ENCODE data around the gene GRB2. TPM values are rescaled to one million over a fixed set of nuclear protein-coding genes. Genes with fewer than 3 reads are reported as not detected.
"Not testable (repeated sequence)": the region's sequence is repeated elsewhere in the genome, so short reads cannot be mapped to it uniquely, and the experiment has no call there.

The GRB2 gene
- 100 to 1,000 TPM; 209 to 218 TPM for total RNA-seq

GRCh38 chr17:75405365-75406221 is at the start of gene GRB2:
Gene GRB2, minus strand, starts transcription at chr17:75405678. Its CDS starts 12,050 bp downstream, at chr17:75393628.
- peaks cover 48% of the 10 kb centered on the region for H3K4me1 Mint-ChIP-seq (ENCODE audit: low read depth)

GRCh38 chr17:75454672-75455071 is 49.2 kb upstream of the GRB2 start:
- H3K4me1 Mint-ChIP-seq (ENCODE audit: low read depth): peaks cover 29% of the 10 kb centered on the region
- H3K27ac Mint-ChIP-seq; DNase-seq; H3K9me3 Mint-ChIP-seq; H3K36me3 Mint-ChIP-seq (ENCODE audit: insufficient read depth in 2 of 2); H3K27me3 Mint-ChIP-seq (ENCODE audit: low read depth); ATAC-seq (replicated peaks in 1 of 2): not testable (repeated sequence)
- H3K4me3 Mint-ChIP-seq: peak overlapping the region in 1 of 2 donors; percentile 16

More at GRCh38 chr17:75405365-75406221, at the start of gene GRB2:
- peak; percentile 100 for DNase-seq
- peak; percentile 82 to 88 for ATAC-seq (replicated peaks in 1 of 2)
- Mint-ChIP-seq H3K27me3 (ENCODE audit: low read depth) (no peaks in the 10 kb centered on the region), H3K9me3 (no peaks in the 10 kb centered on the region), H3K36me3 (ENCODE audit: insufficient read depth in 2 of 2) (peaks cover 4 to 5% of the 10 kb centered on the region in 2 donors), H3K27ac (peak within 1 kb of the TSS; percentile 83), H3K4me3 (peak within 1 kb of the TSS; percentile 86 to 93)

- H3K36me3 Mint-ChIP-seq (ENCODE audit: insufficient read depth in 2 of 2): peaks cover 0 to 2% of the 10 kb centered on the region in 2 donors
- no peaks in the 10 kb centered on the region for H3K27me3 Mint-ChIP-seq (ENCODE audit: low read depth)
- no peak for DNase-seq
- no peak for ATAC-seq (replicated peaks in 1 of 2)
- H3K4me3 Mint-ChIP-seq: peak overlapping the region in 1 of 2 donors; percentile 16
- no peaks in the 10 kb centered on the region for H3K9me3 Mint-ChIP-seq
- no peak overlapping the region for H3K27ac Mint-ChIP-seq
- peaks cover 27% of the 10 kb centered on the region for H3K4me1 Mint-ChIP-seq (ENCODE audit: low read depth)
Observed at GRCh38 chr17:75454193-75454592, 48.7 kb upstream of the GRB2 start.

GRCh38 chr17:75450270-75450669 is 44.8 kb upstream of the GRB2 start:
- no peaks in the 10 kb centered on the region for H3K36me3 Mint-ChIP-seq (ENCODE audit: insufficient read depth in 2 of 2)
- H3K4me1 Mint-ChIP-seq (ENCODE audit: low read depth): peaks cover 5% of the 10 kb centered on the region
- H3K27me3 Mint-ChIP-seq (ENCODE audit: low read depth): no peaks in the 10 kb centered on the region
- DNase-seq: no peak
- no peak overlapping the region for H3K4me3 Mint-ChIP-seq
- H3K9me3 Mint-ChIP-seq: no peaks in the 10 kb centered on the region
- H3K27ac Mint-ChIP-seq: no peak overlapping the region
- no peak for ATAC-seq (replicated peaks in 1 of 2)

- ATAC-seq (replicated peaks in 1 of 2): no peak
- Mint-ChIP-seq H3K36me3 (ENCODE audit: insufficient read depth in 2 of 2) (no peaks in the 10 kb centered on the region), H3K4me3 (no peak overlapping the region), H3K4me1 (ENCODE audit: low read depth) (no peaks in the 10 kb centered on the region), H3K27me3 (ENCODE audit: low read depth) (no peaks in the 10 kb centered on the region), H3K9me3 (no peaks in the 10 kb centered on the region), H3K27ac (no peak overlapping the region)
- DNase-seq: no peak
Observed at GRCh38 chr17:75447951-75448856, 42.7 kb upstream of the GRB2 start.

GRCh38 chr17:75445896-75446295 is 40.4 kb upstream of the GRB2 start:
- not testable (repeated sequence) for DNase-seq; H3K27ac Mint-ChIP-seq; H3K27me3 Mint-ChIP-seq (ENCODE audit: low read depth); ATAC-seq (replicated peaks in 1 of 2); H3K36me3 Mint-ChIP-seq (ENCODE audit: insufficient read depth in 2 of 2); H3K4me1 Mint-ChIP-seq (ENCODE audit: low read depth); H3K4me3 Mint-ChIP-seq; H3K9me3 Mint-ChIP-seq

- H3K9me3 Mint-ChIP-seq: no peaks in the 10 kb centered on the region
- H3K27ac Mint-ChIP-seq: no peak overlapping the region
- no peaks in the 10 kb centered on the region for H3K36me3 Mint-ChIP-seq (ENCODE audit: insufficient read depth in 2 of 2)
- ATAC-seq (replicated peaks in 1 of 2) (no peak), DNase-seq (no peak)
- no peaks in the 10 kb centered on the region for H3K27me3 Mint-ChIP-seq (ENCODE audit: low read depth)
- H3K4me3 Mint-ChIP-seq: no peak overlapping the region
- no peaks in the 10 kb centered on the region for H3K4me1 Mint-ChIP-seq (ENCODE audit: low read depth)
Observed at GRCh38 chr17:75445296-75445695, 39.8 kb upstream of the GRB2 start.

GRCh38 chr17:75442168-75443103 is 37.0 kb upstream of the GRB2 start:
- no peak for ATAC-seq (replicated peaks in 1 of 2)
- Mint-ChIP-seq H3K27me3 (ENCODE audit: low read depth) (no peaks in the 10 kb centered on the region), H3K4me3 (no peak overlapping the region), H3K9me3 (no peaks in the 10 kb centered on the region), H3K36me3 (ENCODE audit: insufficient read depth in 2 of 2) (no peaks in the 10 kb centered on the region), H3K4me1 (ENCODE audit: low read depth) (no peaks in the 10 kb centered on the region), H3K27ac (no peak overlapping the region)
- DNase-seq: no peak

- no peaks in the 10 kb centered on the region for H3K9me3 Mint-ChIP-seq
- no peak overlapping the region for H3K27ac Mint-ChIP-seq
- no peaks in the 10 kb centered on the region for H3K36me3 Mint-ChIP-seq (ENCODE audit: insufficient read depth in 2 of 2)
- ATAC-seq (replicated peaks in 1 of 2) (no peak), DNase-seq (no peak)
- H3K4me1 Mint-ChIP-seq (ENCODE audit: low read depth): peaks cover 5% of the 10 kb centered on the region
- no peaks in the 10 kb centered on the region for H3K27me3 Mint-ChIP-seq (ENCODE audit: low read depth)
- H3K4me3 Mint-ChIP-seq: no peak overlapping the region
Observed at GRCh38 chr17:75440738-75441448, 35.4 kb upstream of the GRB2 start.

GRCh38 chr17:75439287-75439686 is 33.8 kb upstream of the GRB2 start:
- DNase-seq: no peak
- H3K27ac Mint-ChIP-seq: no peak overlapping the region
- H3K4me1 Mint-ChIP-seq (ENCODE audit: low read depth): peaks cover 8% of the 10 kb centered on the region
- no peak overlapping the region for H3K4me3 Mint-ChIP-seq
- no peaks in the 10 kb centered on the region for H3K36me3 Mint-ChIP-seq (ENCODE audit: insufficient read depth in 2 of 2)
- H3K9me3 Mint-ChIP-seq: no peaks in the 10 kb centered on the region
- H3K27me3 Mint-ChIP-seq (ENCODE audit: low read depth): no peaks in the 10 kb centered on the region
- ATAC-seq (replicated peaks in 1 of 2): no peak

GRCh38 chr17:75437404-75437803 is 31.9 kb upstream of the GRB2 start:
- H3K4me1 Mint-ChIP-seq (ENCODE audit: low read depth); H3K4me3 Mint-ChIP-seq; H3K9me3 Mint-ChIP-seq; H3K36me3 Mint-ChIP-seq (ENCODE audit: insufficient read depth in 2 of 2); H3K27ac Mint-ChIP-seq; DNase-seq; H3K27me3 Mint-ChIP-seq (ENCODE audit: low read depth); ATAC-seq (replicated peaks in 1 of 2): not testable (repeated sequence)

GRCh38 chr17:75434433-75434832 is 29.0 kb upstream of the GRB2 start:
- ATAC-seq (replicated peaks in 1 of 2); H3K27ac Mint-ChIP-seq; DNase-seq; H3K4me1 Mint-ChIP-seq (ENCODE audit: low read depth); H3K9me3 Mint-ChIP-seq; H3K27me3 Mint-ChIP-seq (ENCODE audit: low read depth); H3K36me3 Mint-ChIP-seq (ENCODE audit: insufficient read depth in 2 of 2); H3K4me3 Mint-ChIP-seq: not testable (repeated sequence)
